ENCODE data around the gene TUBB4A.

The TUBB4A gene

DNA sequence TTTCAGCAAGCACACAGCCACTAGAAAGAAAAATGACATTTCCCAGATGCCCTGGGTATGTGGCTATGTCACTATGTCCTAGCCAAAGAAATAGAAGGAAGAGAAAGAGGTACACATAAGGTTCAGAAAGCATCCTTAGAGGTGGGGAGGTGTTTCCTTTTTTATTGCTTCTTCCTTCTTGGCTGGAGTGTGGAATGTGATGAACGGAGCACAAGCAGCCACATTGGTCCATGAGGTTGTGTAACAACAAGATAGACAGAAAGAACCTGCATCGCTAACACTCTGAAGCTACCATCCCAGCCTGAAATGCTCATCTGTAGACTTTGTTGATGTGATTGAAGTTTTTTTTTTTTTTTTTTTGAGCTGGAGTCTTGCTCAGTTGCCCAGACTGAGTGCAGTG lies 49.2 kb downstream of the TUBB4A start:
- peaks cover 16 to 32% of the 10 kb centered on the region in 2 donors for H3K9me3 Mint-ChIP-seq
- H3K4me1 Mint-ChIP-seq = peaks cover 7% of the 10 kb centered on the region
- ATAC-seq (no peak), DNase-seq (no peak)
- no peak overlapping the region for H3K27ac Mint-ChIP-seq
- no peak overlapping the region for H3K4me3 Mint-ChIP-seq
- no peaks in the 10 kb centered on the region for H3K27me3 Mint-ChIP-seq

DNA sequence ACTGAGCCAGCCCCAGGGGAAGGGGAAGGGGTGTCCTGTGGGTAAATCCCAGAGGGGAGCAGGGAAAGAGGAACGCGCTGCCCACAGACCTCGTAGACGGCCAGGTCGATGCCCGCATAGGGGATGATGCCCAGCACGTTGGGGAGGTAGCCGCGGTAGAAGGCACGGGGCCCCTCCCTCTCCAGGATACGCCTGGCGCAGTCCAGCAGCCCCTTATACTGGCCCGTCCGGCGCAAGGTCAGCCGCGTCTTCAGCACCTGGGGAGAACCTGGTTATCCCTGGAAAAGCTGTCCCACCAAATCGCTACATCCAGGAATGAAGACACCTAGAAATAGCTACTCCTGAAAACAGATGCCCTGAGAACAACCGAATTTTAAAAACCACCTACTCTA lies 49.9 kb downstream of the TUBB4A start:
- DNase-seq (no peak), ATAC-seq (no peak)
- H3K4me3 Mint-ChIP-seq = no peak overlapping the region
- no peak overlapping the region for H3K27ac Mint-ChIP-seq
- no peaks in the 10 kb centered on the region for H3K27me3 Mint-ChIP-seq
- peaks cover 16 to 32% of the 10 kb centered on the region in 2 donors for H3K9me3 Mint-ChIP-seq
- peaks cover under 1% of the 10 kb centered on the region for H3K4me1 Mint-ChIP-seq

DNA sequence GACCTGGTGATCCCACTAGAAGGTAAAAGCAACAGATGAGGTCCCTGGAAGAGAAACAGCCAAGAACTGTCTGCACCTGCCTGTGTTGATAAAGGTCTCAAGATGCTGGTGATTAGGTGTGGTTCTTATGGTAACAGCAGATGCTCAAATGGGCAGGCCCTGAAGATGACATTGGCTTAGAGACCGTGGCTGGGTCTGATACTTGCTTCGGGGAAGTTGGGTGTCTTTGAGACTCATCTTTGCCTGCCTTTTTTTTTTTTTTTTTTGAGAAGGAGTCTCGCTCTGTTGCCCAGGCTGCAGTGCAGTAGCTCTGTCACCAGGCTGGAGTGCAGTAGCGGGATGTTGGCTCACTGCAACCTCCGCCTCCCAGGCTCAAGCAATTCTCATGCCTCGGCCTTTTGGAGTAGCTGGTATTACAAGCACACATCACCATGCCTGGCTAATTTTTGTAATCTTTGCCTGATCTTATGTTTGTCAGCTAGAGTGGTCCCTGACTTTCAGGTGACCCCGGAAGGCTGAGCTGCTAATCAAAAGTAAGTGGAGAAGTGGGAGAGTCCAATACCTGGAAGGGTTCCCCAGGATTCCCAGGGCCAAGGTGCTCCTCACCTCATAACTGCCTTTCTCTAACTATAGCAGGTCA lies 50.4 kb downstream of the TUBB4A start:
- Mint-ChIP-seq H3K27ac (no peak overlapping the region), H3K9me3 (peaks cover 16 to 32% of the 10 kb centered on the region in 2 donors), H3K4me1 (no peaks in the 10 kb centered on the region), H3K27me3 (no peaks in the 10 kb centered on the region), H3K4me3 (no peak overlapping the region)
- ATAC-seq (no peak), DNase-seq (no peak)

DNA sequence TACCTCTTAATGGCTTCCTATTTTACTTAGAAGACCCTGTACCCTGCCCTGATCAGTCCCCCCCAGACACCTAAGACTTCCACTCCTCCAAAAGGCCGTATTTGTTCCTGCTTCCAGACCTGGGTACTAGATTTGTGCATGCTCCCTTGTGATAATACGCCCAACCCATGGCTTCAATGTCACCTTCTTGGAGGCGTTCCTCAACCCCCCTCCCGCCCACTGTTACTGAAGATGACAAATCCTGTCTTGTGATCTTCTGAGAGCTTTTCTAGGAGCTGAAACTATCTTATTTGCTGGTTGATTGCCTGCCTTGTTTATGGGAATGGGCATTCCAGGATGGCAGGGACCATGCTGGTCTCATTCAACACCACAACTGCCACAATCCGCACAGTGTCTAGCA lies 51.9 kb downstream of the TUBB4A start:
- ATAC-seq (no peak), DNase-seq (no peak)
- Mint-ChIP-seq H3K4me1 (no peaks in the 10 kb centered on the region), H3K27ac (no peak overlapping the region), H3K9me3 (peaks cover 14 to 20% of the 10 kb centered on the region in 2 donors), H3K27me3 (no peaks in the 10 kb centered on the region), H3K4me3 (no peak overlapping the region)

DNA sequence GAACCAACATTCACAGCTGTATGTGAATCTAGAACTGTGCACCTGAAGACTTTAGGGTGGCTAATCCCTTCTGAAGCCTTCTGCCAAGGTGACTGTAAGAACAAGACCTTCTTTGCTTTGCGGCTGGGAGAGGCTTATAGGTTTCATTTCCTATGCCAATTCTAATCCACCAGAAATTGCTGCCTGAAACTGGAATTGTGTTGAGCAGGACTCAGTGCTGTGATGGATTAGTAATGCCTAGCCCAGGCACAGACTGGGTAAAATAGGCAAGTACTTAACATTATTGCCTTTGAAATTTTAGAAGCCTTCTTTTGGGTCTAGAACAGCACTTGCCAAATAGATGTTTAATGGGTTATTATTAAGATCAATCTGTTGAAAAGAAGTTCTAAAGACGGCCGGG lies 54.1 kb downstream of the TUBB4A start:
- Mint-ChIP-seq H3K4me3 (no peak overlapping the region), H3K27ac (no peak overlapping the region), H3K27me3 (no peaks in the 10 kb centered on the region), H3K4me1 (no peaks in the 10 kb centered on the region), H3K9me3 (no peaks in the 10 kb centered on the region)
- no peak for DNase-seq
- ATAC-seq = no peak

DNA sequence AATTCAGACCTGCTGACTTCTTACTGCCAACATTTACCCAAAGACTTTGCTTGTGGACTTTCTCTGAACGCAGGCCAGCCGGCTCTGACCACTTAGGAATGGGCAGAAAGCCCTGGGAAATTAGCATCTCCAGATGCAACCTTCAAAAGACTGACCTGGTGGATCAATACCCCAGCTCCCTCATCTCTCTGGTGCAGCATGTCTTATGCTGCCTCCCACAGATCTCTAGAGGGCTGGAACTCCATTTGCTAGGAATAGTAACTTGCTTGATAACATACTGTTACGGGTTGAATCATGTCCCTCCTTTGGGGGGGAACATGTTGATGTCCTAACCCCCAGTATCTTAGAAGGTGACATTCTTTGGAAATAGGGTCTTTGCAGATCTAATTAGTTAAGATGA lies 55.7 kb downstream of the TUBB4A start:
- Mint-ChIP-seq H3K4me3 (no peak overlapping the region), H3K9me3 (no peaks in the 10 kb centered on the region), H3K4me1 (no peaks in the 10 kb centered on the region), H3K27me3 (no peaks in the 10 kb centered on the region), H3K27ac (no peak overlapping the region)
- DNase-seq (no peak), ATAC-seq (no peak)
